ENCODE results near the gene GDPD5. TPM values are rescaled to one million over a fixed set of nuclear protein-coding genes. Genes with fewer than 3 reads are reported as not detected.

The GDPD5 gene
- total and polyA plus RNA-seq, 10 of the 15 experiments (the other 5 are each of a cell fraction or from before 2014, with no cell fraction given), result 0.10 to 30.0 (median 6.7) TPM

GRCh38 chr11:75502138-75502537 is 23.6 kb downstream of the GDPD5 start:
- H3K9me3 ChIP-seq (replicated peaks; ENCODE audit: control insufficient read depth, insufficient read depth, low read length), result no peaks in the 10 kb centered on the region
- H3K4me2 ChIP-seq (ENCODE audit: control insufficient read depth, insufficient read depth), result no peak overlapping the region
- no peak for ATAC-seq
- no TSS peak for BruUV-seq (replicated peaks)
- H3K9ac ChIP-seq (ENCODE audit: control insufficient read depth, insufficient read depth, low read length), result no peak overlapping the region
- H2AFZ ChIP-seq (ENCODE audit: control insufficient read depth, low read depth, low read length), result no peak overlapping the region
- in situ Hi-C loops (cut with MboI) (no loop called here), intact Hi-C loops (cut with micrococcal nuclease; ENCODE audit: unreplicated experiment) (no loop called here)
- POLR2A ChIA-PET, result no interaction called here
- no peak overlapping the region for H3K27ac ChIP-seq (ENCODE audit: control insufficient read depth, insufficient read depth)
- H3K79me2 ChIP-seq (ENCODE audit: control insufficient read depth, insufficient read depth, low read length), result no peaks in the 10 kb centered on the region
- peaks cover 10% of the 10 kb centered on the region for H3K4me1 ChIP-seq (ENCODE audit: control insufficient read depth, insufficient read depth, low read length)
- SMC1A ChIA-PET (ENCODE audit: uncharacterized antibody, unreplicated experiment), result interaction anchor here (0.7 to 1.7 kb wide), 3 partner anchors 17 to 36 kb away, joined by 3 to 4 read pairs (median 3); no protein-coding TSS in a partner anchor
- CTCF ChIA-PET, result interaction anchor here (1.5 kb wide), 1 partner anchor 26 kb away, joined by 3 read pairs; no protein-coding TSS in a partner anchor
- H3K36me3 ChIP-seq (ENCODE audit: control insufficient read depth in 2 of 2, insufficient read depth in 2 of 2, low read length in 1 of 2), result no peaks in the 10 kb centered on the region
- FAIRE-seq, result no peak
- H3K27me3 ChIP-seq (replicated peaks in 1 of 2; ENCODE audit: control insufficient read depth in 2 of 2, insufficient read depth in 2 of 2, low read length in 1 of 2), result no peaks in the 10 kb centered on the region
- DNase-seq (ENCODE audit: low read depth, low spot score), result no peak
- RAD21 ChIA-PET (ENCODE audit: unreplicated experiment), result no interaction called here
- WGBS (ENCODE audit: insufficient coverage, insufficient replicate concordance, low lambda C conversion rate, missing lambda C conversion rate), result 38% methylated on average over 1 of the region's 1 CpG
- no peaks in the 10 kb centered on the region for H4K20me1 ChIP-seq (ENCODE audit: control insufficient read depth, insufficient read depth)
- no peak for TF ChIP-seq SUZ12 (IDR thresholded peaks at IDR 0.05; ENCODE audit: unreplicated experiment)
- TF ChIP-seq SUPT20H (IDR thresholded peaks at IDR 0.05; ENCODE audit: borderline replicate concordance, control insufficient read depth, low read depth, low read length), result no peak
- TF ChIP-seq ZNF217 (IDR thresholded peaks at IDR 0.05), result no peak
- no peak for TF ChIP-seq MAX (IDR thresholded peaks at IDR 0.05; ENCODE audit: low read depth, low read length)
- TF ChIP-seq PRDM15 (CRISPR knock-in tag; IDR thresholded peaks at IDR 0.05), result no peak
- TF ChIP-seq HSF1 (IDR thresholded peaks at IDR 0.05; ENCODE audit: low read depth, low read length), result no peak
- no peak for TF ChIP-seq JUND (IDR thresholded peaks at IDR 0.05; ENCODE audit: low read depth, low read length)
- no peak for TF ChIP-seq NR2C1 (IDR thresholded peaks at IDR 0.05)
- no peak overlapping the region for H3K4me3 ChIP-seq
